ENCODE data around the gene SCNN1B.

Gene SCNN1B

DNA sequence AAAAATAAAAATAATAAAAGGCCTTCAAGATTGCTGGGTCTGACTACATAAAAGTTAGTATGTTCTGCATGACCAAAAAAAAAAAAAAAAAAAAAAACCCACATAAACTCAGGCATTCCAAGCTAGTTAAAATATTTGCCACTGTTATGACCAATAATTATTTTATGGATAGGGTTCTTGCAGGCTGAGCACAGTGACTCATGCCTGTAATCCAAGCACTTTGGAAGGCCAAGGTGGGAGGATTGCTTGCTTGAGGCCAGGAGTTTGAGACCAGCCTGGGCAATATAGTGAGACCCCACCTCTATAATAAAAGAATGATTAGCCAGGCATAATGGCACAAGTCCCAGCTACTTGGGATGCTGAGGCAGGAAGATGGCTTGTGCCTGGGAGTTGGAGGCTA, 8.1 kb downstream of the SCNN1B start:
- DNase-seq (ENCODE audit: extremely low read depth, low read depth), result no peak
- TF ChIP-seq CTCF (IDR thresholded peaks at IDR 0.05; ENCODE audit: low read depth, low read length, missing control alignments), result no peak
- no peak overlapping the region for H3K4me3 ChIP-seq (replicated peaks; ENCODE audit: low read depth, low read length)

DNA sequence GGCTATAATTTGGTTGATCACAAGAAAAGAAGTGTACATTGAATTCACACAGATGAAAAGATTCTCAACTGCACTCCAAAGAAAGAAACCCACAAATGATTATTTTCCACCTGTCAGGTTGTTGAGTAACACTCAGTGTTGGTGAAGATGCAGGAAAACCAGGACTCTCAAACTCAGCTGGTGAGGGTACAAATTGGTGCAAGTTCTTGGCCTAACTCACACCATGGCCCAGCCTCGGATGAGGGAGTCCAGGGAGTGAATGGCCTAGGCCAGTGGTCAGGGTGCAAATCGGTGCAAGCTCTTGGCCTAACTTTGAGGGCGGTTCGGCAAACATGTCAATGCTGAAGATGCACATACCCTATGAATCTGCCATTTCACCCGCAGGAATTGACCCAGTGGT, 8.6 kb downstream of the SCNN1B start:
- no peak overlapping the region for H3K4me3 ChIP-seq (replicated peaks; ENCODE audit: low read depth, low read length)
- no peak for DNase-seq (ENCODE audit: extremely low read depth, low read depth)
- TF ChIP-seq CTCF (IDR thresholded peaks at IDR 0.05; ENCODE audit: low read depth, low read length, missing control alignments), result no peak

DNA sequence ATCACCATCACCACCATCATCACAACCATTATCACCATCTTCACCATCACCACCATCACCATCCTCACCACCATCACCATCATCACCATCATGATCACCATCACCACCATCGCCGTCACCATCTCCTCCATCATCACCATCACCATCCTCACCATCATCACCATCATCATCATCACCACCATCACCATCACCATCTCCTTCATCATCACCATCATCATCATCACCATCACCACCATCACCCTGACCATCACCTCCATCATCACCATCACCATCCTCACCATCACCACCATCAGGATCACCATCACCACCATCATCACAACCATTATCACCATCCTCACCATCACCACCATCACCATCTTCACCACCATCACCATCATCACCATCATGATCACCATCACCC, 14.1 kb downstream of the SCNN1B start:
- no peak for TF ChIP-seq CTCF (IDR thresholded peaks at IDR 0.05; ENCODE audit: low read depth, low read length, missing control alignments)
- no peak for DNase-seq (ENCODE audit: extremely low read depth, low read depth)
- H3K4me3 ChIP-seq (replicated peaks; ENCODE audit: low read depth, low read length), result no peak overlapping the region

DNA sequence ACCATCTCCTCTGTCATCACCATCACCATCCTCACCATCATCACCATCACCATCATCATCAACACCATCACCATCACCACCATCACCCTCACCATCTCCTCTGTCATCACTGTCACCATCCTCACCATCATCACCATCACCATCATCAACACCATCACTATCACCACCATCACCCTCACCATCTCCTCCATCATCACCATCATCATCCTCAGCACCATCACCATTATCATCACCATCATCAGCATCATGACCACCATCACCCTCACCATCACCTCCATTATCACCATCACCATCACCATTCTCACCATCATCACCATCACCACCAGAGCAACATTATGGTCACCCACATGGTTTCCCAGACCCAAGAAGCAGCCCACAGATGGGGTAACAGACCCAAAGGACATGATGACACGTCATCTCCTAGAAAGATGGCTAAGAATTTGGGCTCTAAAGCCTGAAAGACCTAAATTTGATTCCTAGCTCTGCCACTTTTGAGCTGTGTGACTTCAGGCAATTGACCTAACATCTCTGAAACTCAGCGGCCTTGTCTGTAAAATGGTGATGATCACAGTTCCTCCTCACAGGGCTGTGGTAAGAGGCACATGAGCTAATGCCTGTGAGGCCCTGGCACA, 14.6 kb downstream of the SCNN1B start:
- H3K4me3 ChIP-seq (replicated peaks; ENCODE audit: low read depth, low read length), result no peak overlapping the region
- no peak for DNase-seq (ENCODE audit: extremely low read depth, low read depth)
- no peak for TF ChIP-seq CTCF (IDR thresholded peaks at IDR 0.05; ENCODE audit: low read depth, low read length, missing control alignments)

DNA sequence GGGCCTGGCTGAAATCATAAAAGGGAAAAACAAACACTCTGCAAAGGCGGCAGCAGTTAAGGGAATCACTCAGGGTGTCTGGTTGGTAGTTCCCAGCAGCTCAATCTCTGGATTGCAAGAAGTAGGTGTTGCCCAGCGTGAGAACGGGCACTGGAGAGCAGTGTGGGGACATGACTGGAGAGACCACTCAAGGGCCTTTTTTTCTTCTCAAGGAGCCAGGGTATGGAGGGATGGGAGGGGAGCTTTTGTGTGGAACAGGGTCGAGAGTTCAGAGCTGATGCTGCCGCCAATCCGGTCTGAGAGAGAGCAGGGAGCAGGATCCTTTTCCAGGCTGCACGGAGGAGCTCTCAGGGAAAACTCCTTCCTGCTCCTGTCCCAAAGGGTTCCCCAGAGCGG, 15.2 kb downstream of the SCNN1B start:
- no peak overlapping the region for H3K4me3 ChIP-seq (replicated peaks; ENCODE audit: low read depth, low read length)
- DNase-seq (ENCODE audit: extremely low read depth, low read depth), result no peak

GRCh38 chr16:23317751-23318150, 15.6 kb downstream of the SCNN1B start:
- no peak for TF ChIP-seq CTCF (IDR thresholded peaks at IDR 0.05; ENCODE audit: low read depth, low read length, missing control alignments)

More for the DNA sequence above, 15.2 kb downstream of the SCNN1B start:
- no peak for TF ChIP-seq CTCF (IDR thresholded peaks at IDR 0.05; ENCODE audit: low read depth, low read length, missing control alignments)

DNA sequence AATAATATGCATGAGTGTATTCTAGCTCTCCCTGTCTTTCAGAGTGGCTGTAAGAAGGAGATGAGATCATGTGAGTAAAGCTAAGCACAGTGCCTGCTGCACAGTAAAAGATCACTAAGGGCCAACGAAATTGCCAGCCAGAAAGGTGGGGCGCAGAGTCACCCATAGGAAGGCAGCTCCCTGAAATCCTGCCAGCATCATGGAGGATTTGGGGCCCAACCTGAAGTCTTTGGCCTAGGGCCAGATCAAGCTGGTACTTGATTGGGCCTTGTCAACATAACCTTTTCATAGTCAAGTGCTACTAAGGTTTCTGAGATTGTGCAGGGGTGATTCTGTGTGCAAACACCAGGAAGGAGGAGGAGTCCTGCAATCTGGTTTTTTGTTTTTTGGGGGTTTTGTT, 16.5 kb downstream of the SCNN1B start:
- H3K4me3 ChIP-seq (replicated peaks; ENCODE audit: low read depth, low read length), result no peak overlapping the region
- TF ChIP-seq CTCF (IDR thresholded peaks at IDR 0.05; ENCODE audit: low read depth, low read length, missing control alignments), result no peak
- DNase-seq (ENCODE audit: extremely low read depth, low read depth), result no peak

More at GRCh38 chr16:23317751-23318150, 15.6 kb downstream of the SCNN1B start:
- DNase-seq (ENCODE audit: extremely low read depth, low read depth), result no peak
- no peak overlapping the region for H3K4me3 ChIP-seq (replicated peaks; ENCODE audit: low read depth, low read length)
